H1 (cell line): ENCODE results near the gene MRPS34.

Source experiments
- CTCF ChIP-seq, 3 experiments: IDR thresholded peaks; 1 replicate in 2 of 3; 2 replicates in 1 of 3; pipeline versions ENCODE4 v1.5.1 to v1.6.1; 2011; ENCODE audit warnings: low read length in 3 of 3, mild to moderate bottlenecking in 3 of 3, inconsistent platforms in 2 of 3, low read depth in 1 of 3, moderate library complexity in 1 of 3; ENCODE audit not compliant: insufficient read depth in 1 of 3; ENCODE audit errors: control extremely low read depth in 1 of 3
- EP300 ChIP-seq, 2 experiments: IDR thresholded peaks; 1 replicate in 1 of 2; 2 replicates in 1 of 2; pipeline ENCODE4 v1.6.1; 2011 to 2012; ENCODE audit warnings: low read depth in 2 of 2, low read length in 2 of 2, mild to moderate bottlenecking in 2 of 2, borderline replicate concordance in 1 of 2, inconsistent platforms in 1 of 2, moderate library complexity in 1 of 2
- EZH2 ChIP-seq: fragments of 200-600 bp; sonication (generic); IDR thresholded peaks from 2 replicates; pipeline ENCODE4 v1.7.1; 2012; ENCODE audit warnings: low read depth, mild to moderate bottlenecking, moderate library complexity, low read length, inconsistent platforms; ENCODE audit not compliant: severe bottlenecking
- GABPA ChIP-seq: IDR thresholded peaks from 2 replicates; pipeline ENCODE4 v1.6.1; 2011; ENCODE audit warnings: mild to moderate bottlenecking, low read length, moderate library complexity, borderline replicate concordance; ENCODE audit not compliant: insufficient read depth
- HDAC2 ChIP-seq, 2 experiments: fragments of 300-600 bp in 1 of 2; sonication (generic) in 1 of 2; IDR thresholded peaks; 2 replicates each; pipeline ENCODE4 v1.6.1; 2011 to 2012; ENCODE audit warnings: low read depth in 2 of 2, low read length in 2 of 2, mild to moderate bottlenecking in 2 of 2, moderate library complexity in 2 of 2, borderline replicate concordance in 1 of 2, inconsistent platforms in 1 of 2
- KDM5A ChIP-seq: fragments of 200-600 bp; IDR thresholded peaks from 2 replicates; pipeline ENCODE4 v1.7.1; 2012; ENCODE audit warnings: mild to moderate bottlenecking, low read length, inconsistent platforms, mixed read lengths
- RXRA ChIP-seq: IDR thresholded peaks from 2 replicates; pipeline ENCODE4 v1.6.1; 2011; ENCODE audit warnings: low read depth, mild to moderate bottlenecking, low read length, moderate library complexity; ENCODE audit not compliant: insufficient read depth
- SIX5 ChIP-seq: IDR thresholded peaks from 2 replicates; pipeline ENCODE4 v1.6.1; 2011; ENCODE audit warnings: mild to moderate bottlenecking, low read depth, low read length
- TCF12 ChIP-seq: IDR thresholded peaks from 2 replicates; pipeline ENCODE4 v1.6.1; 2011; ENCODE audit warnings: low read depth, mild to moderate bottlenecking, low read length
- TF ChIP-seq, protein P1 (sequence below): IDR thresholded peaks from 2 replicates; pipeline ENCODE4 v1.6.1; 2012; ENCODE audit warnings: low read length, inconsistent platforms

DNA sequence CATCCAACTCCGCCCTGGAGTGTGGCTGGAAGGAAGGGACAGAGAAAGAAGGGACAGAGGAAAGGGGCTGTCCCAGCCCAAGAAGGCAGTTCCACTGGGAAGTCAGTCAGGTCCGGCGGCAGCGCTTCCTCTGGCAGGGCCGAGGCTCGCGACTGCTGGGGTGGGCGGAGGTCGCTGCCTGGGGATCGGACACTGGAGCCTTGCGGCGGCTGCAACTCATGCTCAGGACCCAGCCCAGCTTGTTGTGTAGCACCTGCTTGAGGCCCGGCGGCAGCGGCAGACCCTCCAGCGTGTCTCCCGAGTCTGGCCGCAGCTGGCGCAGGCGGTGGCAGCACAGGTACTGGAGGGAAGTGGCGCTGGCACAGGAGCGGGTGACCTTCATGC lies 4.0 kb upstream of the MRPS34 start:
- TF ChIP-seq HDAC2 (IDR thresholded peaks at IDR 0.05; ENCODE audit: borderline replicate concordance in 1 of 2, low read depth in 2 of 2, low read length in 2 of 2): no peak
- TF ChIP-seq CTCF (IDR thresholded peaks at IDR 0.05; ENCODE audit: control extremely low read depth in 1 of 3, insufficient read depth in 1 of 3, low read depth in 1 of 3, low read length in 3 of 3): no peak
- no peak for TF ChIP-seq EZH2
- TF ChIP-seq GABPA: no peak
- TF ChIP-seq KDM5A: no peak
- no peak for TF ChIP-seq TCF12
- TF ChIP-seq, protein P1, sequence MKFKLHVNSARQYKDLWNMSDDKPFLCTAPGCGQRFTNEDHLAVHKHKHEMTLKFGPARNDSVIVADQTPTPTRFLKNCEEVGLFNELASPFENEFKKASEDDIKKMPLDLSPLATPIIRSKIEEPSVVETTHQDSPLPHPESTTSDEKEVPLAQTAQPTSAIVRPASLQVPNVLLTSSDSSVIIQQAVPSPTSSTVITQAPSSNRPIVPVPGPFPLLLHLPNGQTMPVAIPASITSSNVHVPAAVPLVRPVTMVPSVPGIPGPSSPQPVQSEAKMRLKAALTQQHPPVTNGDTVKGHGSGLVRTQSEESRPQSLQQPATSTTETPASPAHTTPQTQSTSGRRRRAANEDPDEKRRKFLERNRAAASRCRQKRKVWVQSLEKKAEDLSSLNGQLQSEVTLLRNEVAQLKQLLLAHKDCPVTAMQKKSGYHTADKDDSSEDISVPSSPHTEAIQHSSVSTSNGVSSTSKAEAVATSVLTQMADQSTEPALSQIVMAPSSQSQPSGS: no peak
- no peak for TF ChIP-seq SIX5
- TF ChIP-seq RXRA: no peak
- TF ChIP-seq EP300 (IDR thresholded peaks at IDR 0.05; ENCODE audit: borderline replicate concordance in 1 of 2, low read depth in 2 of 2, low read length in 2 of 2): no peak
